ENCODE data around the gene HACD3.
"Not testable (repeated sequence)": the region's sequence is repeated elsewhere in the genome, so short reads cannot be mapped to it uniquely, and the experiment has no call there.

The HACD3 gene

DNA sequence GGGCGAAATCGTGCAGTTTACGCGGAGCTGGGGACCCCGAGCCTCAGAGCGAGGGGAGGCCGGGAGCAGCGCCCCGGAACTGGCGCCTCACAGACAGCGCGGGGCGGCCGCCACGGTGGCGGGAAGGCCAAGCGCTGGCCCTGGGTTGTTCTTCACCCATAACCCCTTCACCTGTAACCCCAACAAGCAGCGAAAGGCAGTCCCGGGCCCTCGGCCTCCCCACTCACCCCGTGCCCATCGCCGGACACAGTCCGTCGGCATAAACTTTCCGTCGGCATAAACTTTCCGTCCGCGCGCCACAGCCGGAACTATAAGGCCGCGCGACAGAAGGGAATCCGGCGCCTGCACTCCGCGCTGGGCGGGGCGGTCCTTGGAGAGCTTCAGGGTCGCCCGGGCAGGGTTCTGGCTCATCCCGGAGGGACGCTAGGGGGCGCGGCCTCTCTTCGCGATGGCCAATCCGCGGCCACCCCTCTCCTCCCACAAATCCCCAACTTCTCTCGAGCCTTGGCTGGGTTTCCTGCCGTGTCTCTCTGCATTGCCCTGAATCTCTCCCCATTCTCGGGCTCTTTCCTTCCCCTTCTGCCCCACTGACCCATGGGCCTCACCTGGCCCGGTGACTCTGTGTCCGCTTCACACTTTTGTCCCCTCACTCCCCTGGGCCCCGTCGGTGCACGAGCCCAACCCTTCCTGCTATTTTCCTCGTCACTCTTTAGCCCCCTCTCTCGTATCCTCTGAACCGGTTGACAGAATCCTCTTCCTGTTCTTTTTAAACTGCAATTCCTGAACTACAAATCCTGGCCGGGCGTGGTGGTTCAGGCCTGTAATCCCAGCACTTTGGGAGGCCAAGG, 80.8 kb downstream of the HACD3 start, which contains the start of gene INTS14:
INTS14 (minus strand) TSS at position 261 of the 848 bp plus-strand sequence. CDS start 3,751 bp downstream, outside the sequence.
- peak; percentile 98 for DNase-seq

DNA sequence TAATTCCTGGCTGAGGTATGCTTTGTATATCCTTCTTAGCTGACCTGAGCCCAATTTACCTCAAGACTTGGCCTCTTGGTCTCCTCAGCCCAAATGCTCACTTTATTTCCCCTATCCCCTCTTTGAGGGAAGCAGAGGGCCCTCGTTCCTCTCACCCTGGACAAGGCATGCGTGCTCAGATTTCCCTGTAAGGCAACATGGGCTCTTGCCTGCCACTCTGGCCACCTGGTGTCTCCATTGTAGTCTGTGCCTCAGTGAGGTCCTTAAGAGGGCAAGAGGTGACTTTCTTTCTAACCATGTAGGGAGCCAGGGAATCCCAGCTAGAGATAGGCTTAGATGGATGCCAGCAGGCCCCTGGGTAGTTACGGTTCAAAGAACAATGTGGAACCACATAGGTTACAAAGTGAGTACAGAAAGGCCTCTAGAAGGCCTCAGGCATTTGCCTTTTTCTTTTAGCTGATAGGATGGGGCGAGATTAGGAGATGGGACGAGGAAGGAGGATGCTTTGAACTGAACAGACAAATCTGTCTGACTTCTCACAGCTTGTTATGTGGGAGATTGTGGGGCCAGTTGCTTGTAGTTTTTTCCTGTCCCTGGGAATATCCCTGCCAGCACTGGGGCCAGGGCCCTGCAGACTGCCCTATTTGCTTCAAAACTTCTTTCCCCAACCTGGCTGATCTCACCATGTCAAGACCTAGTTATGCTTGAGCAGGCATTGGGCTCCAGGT, 81.8 kb downstream of the HACD3 start:
- DNase-seq = no peak

DNA sequence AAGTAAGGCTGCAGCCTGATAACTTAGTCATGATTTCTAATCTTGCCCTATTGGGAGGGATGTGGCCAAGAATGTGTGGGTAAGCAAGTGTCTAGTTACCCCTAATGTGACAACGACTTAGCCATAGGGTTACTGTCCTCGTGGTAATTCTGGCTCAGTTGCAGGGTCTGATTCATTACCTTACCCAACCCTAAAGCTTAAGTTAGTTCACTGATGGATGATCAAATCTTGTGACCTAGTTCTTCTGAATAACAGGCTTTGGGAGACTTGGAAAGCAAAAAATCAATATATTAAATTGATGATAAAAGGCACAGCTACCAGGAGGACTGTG, 82.3 kb downstream of the HACD3 start:
- peak; percentile 37 for DNase-seq

- no peak for DNase-seq
These were observed 82.9 kb downstream of the HACD3 start for GRCh38 chr15:65612949-65613744.

DNA sequence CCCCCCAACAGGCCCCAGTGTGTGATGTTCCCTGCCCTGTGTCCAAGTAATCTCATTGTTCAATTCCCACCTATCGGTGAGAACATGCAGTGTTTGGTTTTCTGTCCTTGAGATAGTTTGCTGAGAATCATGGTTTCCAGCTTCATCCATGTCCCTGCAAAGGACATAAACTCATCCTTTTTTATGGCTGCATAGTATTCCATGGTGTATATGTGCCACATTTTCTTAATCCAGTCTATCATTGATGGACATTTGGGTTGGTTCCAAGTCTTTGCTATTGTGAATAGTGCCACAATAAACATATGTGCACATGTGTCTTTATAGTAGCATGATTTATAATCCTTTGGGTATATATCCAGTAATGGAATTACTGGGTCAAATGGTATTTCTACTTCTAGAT, 85.6 kb downstream of the HACD3 start:
- not testable (repeated sequence) for DNase-seq

DNA sequence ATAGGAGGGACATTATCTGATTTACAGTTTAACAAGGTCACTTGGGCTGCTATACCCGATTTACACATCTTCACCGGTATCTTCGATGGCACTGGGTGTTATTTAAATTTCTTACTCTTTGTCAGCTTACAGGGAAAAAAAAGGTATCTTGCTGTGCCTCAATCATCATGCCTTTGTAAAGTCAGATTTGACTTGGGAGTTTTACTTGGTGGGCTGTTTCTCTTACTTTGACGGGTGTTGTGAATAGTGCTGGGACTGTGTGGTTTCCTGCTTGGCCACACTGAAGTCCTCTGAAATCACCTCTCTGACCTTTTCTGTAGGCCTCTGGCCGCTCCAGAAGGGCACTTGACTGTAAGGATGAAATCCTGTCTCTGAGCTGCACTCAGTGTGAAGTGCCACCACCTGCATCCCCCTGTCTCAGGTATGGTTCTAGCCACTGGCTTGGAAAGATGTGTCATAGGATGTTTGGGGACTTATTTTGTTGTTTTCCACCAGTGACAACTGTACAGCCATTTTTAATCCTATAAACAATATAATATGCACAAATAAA, 88.4 kb downstream of the HACD3 start:
- no peak for DNase-seq

GRCh38 chr15:65619626-65620290, 89.5 kb downstream of the HACD3 start:
- no peak for DNase-seq

- no peak for DNase-seq
These were observed 90.6 kb downstream of the HACD3 start for GRCh38 chr15:65620833-65621232.

DNA sequence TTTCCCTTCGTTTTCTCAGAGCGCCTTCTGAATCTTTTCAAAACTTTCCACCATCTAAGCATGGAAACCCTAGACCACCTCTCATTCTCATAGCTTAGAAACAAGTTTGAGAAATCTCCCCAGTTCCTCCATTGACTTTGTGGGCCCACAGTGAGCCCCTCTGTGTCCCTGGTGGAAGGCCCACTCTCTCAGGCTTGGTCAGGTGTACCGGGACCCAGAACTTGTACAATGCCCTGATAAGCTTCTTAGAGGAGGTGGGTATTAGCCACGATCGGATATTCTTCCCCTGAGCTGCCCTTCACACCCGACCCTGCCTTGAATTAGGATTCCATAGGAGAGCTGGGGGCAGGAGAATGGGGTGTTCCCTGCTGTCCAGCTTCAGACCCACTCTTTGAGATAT, 91.4 kb downstream of the HACD3 start, which contains the start of gene SLC24A1:
SLC24A1 (plus strand) TSS at position 301 of the 400 bp plus-strand sequence. CDS start 2,143 bp downstream, outside the sequence.
- DNase-seq = no peak

- DNase-seq = no peak
These were observed 92.8 kb downstream of the HACD3 start for GRCh38 chr15:65623103-65623502.

GRCh38 chr15:65626856-65627255, 96.6 kb downstream of the HACD3 start:
- DNase-seq = no peak

Data from HCEC 1CT (cell line).